HepG2 (cell line): Measurements from ENCODE around the gene AUH. TPM values are rescaled to one million over a fixed set of nuclear protein-coding genes. Genes with fewer than 3 reads are reported as not detected.

ENCODE experiments used
- NCOA5 ChIP-seq: sonication (generic); formaldehyde crosslinking; IDR thresholded peaks from 2 replicates; pipeline ENCODE4 v1.4.0; 2020; ENCODE audit warnings: missing genetic modification reagents
- NONO ChIP-seq, 2 experiments: fragments of 450-650 bp in 1 of 2; sonication (generic) in 1 of 2; formaldehyde crosslinking in 1 of 2; IDR thresholded peaks in 1 of 2; conservative IDR thresholded peaks in 1 of 2; 2 replicates each; pipeline versions ENCODE4 v1.6.1 to v1.8.0; 2017 to 2022; ENCODE audit warnings: mild to moderate bottlenecking in 1 of 2, missing genetic modification reagents in 1 of 2, moderate library complexity in 1 of 2
- WIZ ChIP-seq: sonication (generic); formaldehyde crosslinking; IDR thresholded peaks from 2 replicates; pipeline ENCODE4 v1.5.1; 2020; ENCODE audit warnings: mild to moderate bottlenecking, missing genetic modification reagents
- ZNF234 ChIP-seq: sonication (generic); formaldehyde crosslinking; conservative IDR thresholded peaks from 2 replicates; pipeline ENCODE4 v1.5.1; 2020; ENCODE audit warnings: mild to moderate bottlenecking, missing genetic modification reagents
- polyA plus RNA-seq, 8 experiments: library from polyadenylated mRNA; depleted of rRNA in 3 of 8; stranded (reverse) in 7 of 8; unstranded in 1 of 8; fragments of >200 nt; fragmentation: Illumina TruSeq in 4 of 8; extraction: Trizol in 4 of 8; gene quantifications; 2 replicates each; pipeline versions ENCODE4 v1.2.1 to v1.2.3, GENCODE V29; 2011 to 2016; ENCODE audit warnings: low read depth in 4 of 8, missing spikeins in 1 of 8, mixed read lengths in 1 of 8; ENCODE audit not compliant: insufficient read depth in 1 of 8
- total RNA-seq, 5 experiments: library from RNA; depleted of rRNA; stranded (reverse); fragments of >200 nt; fragmentation: Illumina TruSeq; extraction: Trizol; gene quantifications; 2 replicates each; pipeline ENCODE4 v1.2.3, GENCODE V29; 2016; ENCODE audit warnings: low read depth in 1 of 5
- TF ChIP-seq, protein P1 (sequence below): sonication (generic); formaldehyde crosslinking; IDR thresholded peaks from 2 replicates; pipeline ENCODE4 v1.9.0; 2022; ENCODE audit warnings: low read depth, missing genetic modification reagents
- TF ChIP-seq, protein P2 (sequence below): sonication (generic); formaldehyde crosslinking; IDR thresholded peaks from 2 replicates; pipeline ENCODE4 v1.5.1; 2020; ENCODE audit warnings: mild to moderate bottlenecking, missing genetic modification reagents, borderline replicate concordance
- TF ChIP-seq, protein P3 (sequence below): sonication (generic); formaldehyde crosslinking; IDR thresholded peaks from 2 replicates; pipeline ENCODE4 v1.4.0; 2020; ENCODE audit warnings: low read depth, mild to moderate bottlenecking, missing genetic modification reagents
- TF ChIP-seq, protein P4 (sequence below): sonication (generic); formaldehyde crosslinking; IDR thresholded peaks from 2 replicates; pipeline ENCODE4 v1.8.0; 2023; ENCODE audit warnings: mild to moderate bottlenecking, missing genetic modification reagents

AUH gene
- total and polyA plus RNA-seq, 2 of the 13 experiments (the other 11 are each of a cell fraction or from before 2014, with no cell fraction given): 25.8 to 31.9 TPM

DNA sequence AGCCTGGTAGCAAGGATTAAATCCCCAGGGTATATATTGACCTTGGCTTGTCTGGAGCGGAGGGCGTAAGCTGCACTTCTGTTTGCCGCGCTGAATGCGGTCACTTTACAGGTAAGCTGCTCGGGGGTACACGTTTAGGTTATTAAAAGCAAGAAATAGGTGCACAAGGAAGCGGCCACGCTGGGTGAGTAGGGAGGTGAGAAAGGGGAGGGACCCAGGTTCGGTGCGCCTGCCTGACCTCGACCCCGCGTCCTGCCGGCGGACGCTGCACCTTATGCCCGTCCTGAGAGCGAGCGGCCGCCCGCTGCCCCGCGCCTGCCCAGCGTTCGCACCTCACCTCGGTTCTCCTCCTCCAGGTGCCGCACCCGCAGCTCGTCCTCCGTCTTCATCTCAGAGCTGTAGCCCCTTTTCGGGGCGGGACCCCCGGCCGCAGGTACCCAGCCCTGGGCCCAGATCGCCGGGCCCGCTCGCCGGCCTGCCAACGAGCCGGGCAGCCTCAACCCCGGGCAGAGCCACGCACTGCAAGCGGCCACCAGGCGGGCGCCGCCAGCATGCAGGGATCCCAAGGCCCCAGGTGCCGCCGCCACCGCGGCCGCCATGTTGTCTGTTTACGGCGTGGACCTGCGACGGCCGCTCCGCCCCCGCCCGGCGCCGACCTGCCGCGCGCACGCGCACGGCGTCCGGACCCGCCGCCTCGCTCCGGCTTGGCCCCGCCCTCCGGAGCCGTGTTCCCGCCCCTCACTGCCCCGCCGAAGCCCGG is at the start of gene AUH (continued):
- TF ChIP-seq, protein P1, sequence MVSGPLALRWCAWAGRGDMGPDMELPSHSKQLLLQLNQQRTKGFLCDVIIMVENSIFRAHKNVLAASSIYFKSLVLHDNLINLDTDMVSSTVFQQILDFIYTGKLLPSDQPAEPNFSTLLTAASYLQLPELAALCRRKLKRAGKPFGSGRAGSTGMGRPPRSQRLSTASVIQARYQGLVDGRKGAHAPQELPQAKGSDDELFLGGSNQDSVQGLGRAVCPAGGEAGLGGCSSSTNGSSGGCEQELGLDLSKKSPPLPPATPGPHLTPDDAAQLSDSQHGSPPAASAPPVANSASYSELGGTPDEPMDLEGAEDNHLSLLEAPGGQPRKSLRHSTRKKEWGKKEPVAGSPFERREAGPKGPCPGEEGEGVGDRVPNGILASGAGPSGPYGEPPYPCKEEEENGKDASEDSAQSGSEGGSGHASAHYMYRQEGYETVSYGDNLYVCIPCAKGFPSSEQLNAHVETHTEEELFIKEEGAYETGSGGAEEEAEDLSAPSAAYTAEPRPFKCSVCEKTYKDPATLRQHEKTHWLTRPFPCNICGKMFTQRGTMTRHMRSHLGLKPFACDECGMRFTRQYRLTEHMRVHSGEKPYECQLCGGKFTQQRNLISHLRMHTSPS (CRISPR knock-in tag): 0 out of 2 replicates have a peak, but pooled peaks have one; percentile 26
- TF ChIP-seq, protein P2, sequence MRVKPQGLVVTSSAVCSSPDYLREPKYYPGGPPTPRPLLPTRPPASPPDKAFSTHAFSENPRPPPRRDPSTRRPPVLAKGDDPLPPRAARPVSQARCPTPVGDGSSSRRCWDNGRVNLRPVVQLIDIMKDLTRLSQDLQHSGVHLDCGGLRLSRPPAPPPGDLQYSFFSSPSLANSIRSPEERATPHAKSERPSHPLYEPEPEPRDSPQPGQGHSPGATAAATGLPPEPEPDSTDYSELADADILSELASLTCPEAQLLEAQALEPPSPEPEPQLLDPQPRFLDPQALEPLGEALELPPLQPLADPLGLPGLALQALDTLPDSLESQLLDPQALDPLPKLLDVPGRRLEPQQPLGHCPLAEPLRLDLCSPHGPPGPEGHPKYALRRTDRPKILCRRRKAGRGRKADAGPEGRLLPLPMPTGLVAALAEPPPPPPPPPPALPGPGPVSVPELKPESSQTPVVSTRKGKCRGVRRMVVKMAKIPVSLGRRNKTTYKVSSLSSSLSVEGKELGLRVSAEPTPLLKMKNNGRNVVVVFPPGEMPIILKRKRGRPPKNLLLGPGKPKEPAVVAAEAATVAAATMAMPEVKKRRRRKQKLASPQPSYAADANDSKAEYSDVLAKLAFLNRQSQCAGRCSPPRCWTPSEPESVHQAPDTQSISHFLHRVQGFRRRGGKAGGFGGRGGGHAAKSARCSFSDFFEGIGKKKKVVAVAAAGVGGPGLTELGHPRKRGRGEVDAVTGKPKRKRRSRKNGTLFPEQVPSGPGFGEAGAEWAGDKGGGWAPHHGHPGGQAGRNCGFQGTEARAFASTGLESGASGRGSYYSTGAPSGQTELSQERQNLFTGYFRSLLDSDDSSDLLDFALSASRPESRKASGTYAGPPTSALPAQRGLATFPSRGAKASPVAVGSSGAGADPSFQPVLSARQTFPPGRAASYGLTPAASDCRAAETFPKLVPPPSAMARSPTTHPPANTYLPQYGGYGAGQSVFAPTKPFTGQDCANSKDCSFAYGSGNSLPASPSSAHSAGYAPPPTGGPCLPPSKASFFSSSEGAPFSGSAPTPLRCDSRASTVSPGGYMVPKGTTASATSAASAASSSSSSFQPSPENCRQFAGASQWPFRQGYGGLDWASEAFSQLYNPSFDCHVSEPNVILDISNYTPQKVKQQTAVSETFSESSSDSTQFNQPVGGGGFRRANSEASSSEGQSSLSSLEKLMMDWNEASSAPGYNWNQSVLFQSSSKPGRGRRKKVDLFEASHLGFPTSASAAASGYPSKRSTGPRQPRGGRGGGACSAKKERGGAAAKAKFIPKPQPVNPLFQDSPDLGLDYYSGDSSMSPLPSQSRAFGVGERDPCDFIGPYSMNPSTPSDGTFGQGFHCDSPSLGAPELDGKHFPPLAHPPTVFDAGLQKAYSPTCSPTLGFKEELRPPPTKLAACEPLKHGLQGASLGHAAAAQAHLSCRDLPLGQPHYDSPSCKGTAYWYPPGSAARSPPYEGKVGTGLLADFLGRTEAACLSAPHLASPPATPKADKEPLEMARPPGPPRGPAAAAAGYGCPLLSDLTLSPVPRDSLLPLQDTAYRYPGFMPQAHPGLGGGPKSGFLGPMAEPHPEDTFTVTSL (CRISPR knock-in tag): no peak
- TF ChIP-seq WIZ (CRISPR knock-in tag): no peak
- TF ChIP-seq, protein P3, sequence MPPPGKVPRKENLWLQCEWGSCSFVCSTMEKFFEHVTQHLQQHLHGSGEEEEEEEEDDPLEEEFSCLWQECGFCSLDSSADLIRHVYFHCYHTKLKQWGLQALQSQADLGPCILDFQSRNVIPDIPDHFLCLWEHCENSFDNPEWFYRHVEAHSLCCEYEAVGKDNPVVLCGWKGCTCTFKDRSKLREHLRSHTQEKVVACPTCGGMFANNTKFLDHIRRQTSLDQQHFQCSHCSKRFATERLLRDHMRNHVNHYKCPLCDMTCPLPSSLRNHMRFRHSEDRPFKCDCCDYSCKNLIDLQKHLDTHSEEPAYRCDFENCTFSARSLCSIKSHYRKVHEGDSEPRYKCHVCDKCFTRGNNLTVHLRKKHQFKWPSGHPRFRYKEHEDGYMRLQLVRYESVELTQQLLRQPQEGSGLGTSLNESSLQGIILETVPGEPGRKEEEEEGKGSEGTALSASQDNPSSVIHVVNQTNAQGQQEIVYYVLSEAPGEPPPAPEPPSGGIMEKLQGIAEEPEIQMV: peak; percentile 94
- TF ChIP-seq NCOA5 (CRISPR knock-in tag): no peak
- TF ChIP-seq ZNF234 (CRISPR knock-in tag): 0 out of 2 replicates have a peak, but pooled peaks have one; percentile 54
- TF ChIP-seq, protein P4, sequence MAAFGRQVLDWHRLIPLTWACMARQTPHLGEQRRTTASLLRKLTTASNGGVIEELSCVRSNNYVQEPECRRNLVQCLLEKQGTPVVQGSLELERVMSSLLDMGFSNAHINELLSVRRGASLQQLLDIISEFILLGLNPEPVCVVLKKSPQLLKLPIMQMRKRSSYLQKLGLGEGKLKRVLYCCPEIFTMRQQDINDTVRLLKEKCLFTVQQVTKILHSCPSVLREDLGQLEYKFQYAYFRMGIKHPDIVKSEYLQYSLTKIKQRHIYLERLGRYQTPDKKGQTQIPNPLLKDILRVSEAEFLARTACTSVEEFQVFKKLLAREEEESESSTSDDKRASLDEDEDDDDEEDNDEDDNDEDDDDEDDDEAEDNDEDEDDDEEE (CRISPR knock-in tag): 0 out of 2 replicates have a peak, but pooled peaks have one; percentile 59
- no peak for TF ChIP-seq NONO (IDR thresholded peaks at IDR 0.05)
- peak; percentile 70; the same call in 1 of the 2 replicates for TF ChIP-seq NONO (CRISPR knock-in tag; conservative IDR thresholded peaks at IDR 0.05)
